Glomerular visceral epithelial cell (primary cell): ENCODE data around the gene RNF169.
"Not testable (repeated sequence)": the region's sequence is repeated elsewhere in the genome, so short reads cannot be mapped to it uniquely, and the experiment has no call there.

Experiments
- DNase-seq: peaks from one replicate; pipeline ENCODE4 v3.0.0-alpha.2; 2016; ENCODE audit errors: extremely low spot score

The RNF169 gene

GRCh38 chr11:74730571-74731260, 17.9 kb upstream of the RNF169 start:
- no peak for DNase-seq

- no peak for DNase-seq
Observed at GRCh38 chr11:74731301-74732094, 17.2 kb upstream of the RNF169 start, which contains the start of gene CHRDL2. Gene CHRDL2, minus strand, starts transcription at chr11:74731426. Its CDS starts 538 bp downstream, at chr11:74730888.

- DNase-seq = no peak
Observed at GRCh38 chr11:74734559-74734925, 14.1 kb upstream of the RNF169 start.

GRCh38 chr11:74735365-74735928, 13.2 kb upstream of the RNF169 start:
- no peak for DNase-seq

GRCh38 chr11:74736031-74736430, 12.6 kb upstream of the RNF169 start:
- DNase-seq = no peak

GRCh38 chr11:74739546-74740270, 8.9 kb upstream of the RNF169 start:
- DNase-seq = peak; percentile 60

GRCh38 chr11:74742070-74742469, 6.6 kb upstream of the RNF169 start:
- DNase-seq = no peak

- no peak for DNase-seq
Observed at GRCh38 chr11:74743640-74744039, 5.0 kb upstream of the RNF169 start.

GRCh38 chr11:74744277-74744676, 4.4 kb upstream of the RNF169 start:
- DNase-seq = no peak

GRCh38 chr11:74746868-74747267, 1.8 kb upstream of the RNF169 start:
- DNase-seq = no peak

GRCh38 chr11:74749127-74749964, 697 bp downstream of the RNF169 start:
- peak; percentile 53 for DNase-seq

GRCh38 chr11:74749965-74750296, 1.3 kb downstream of the RNF169 start:
- DNase-seq = no peak

GRCh38 chr11:74750598-74750997, 1.9 kb downstream of the RNF169 start:
- DNase-seq = not testable (repeated sequence)

GRCh38 chr11:74751303-74751702, 2.7 kb downstream of the RNF169 start:
- DNase-seq = no peak

GRCh38 chr11:74754507-74755252, 6.0 kb downstream of the RNF169 start:
- DNase-seq = peak; percentile 34

GRCh38 chr11:74755395-74755995, 6.8 kb downstream of the RNF169 start:
- no peak for DNase-seq

GRCh38 chr11:74756571-74756970, 7.9 kb downstream of the RNF169 start:
- DNase-seq = no peak

GRCh38 chr11:74766905-74767304, 18.3 kb downstream of the RNF169 start:
- DNase-seq = no peak

GRCh38 chr11:74768172-74768651, 19.6 kb downstream of the RNF169 start:
- peak; percentile 66 for DNase-seq

- no peak for DNase-seq
Observed at GRCh38 chr11:74769055-74769707, 20.5 kb downstream of the RNF169 start.
